Measurements from ENCODE around the gene BLCAP.

GRCh38 chr20:37543828-37544227, 16.2 kb upstream of the BLCAP start:
- TF ChIP-seq CTCF (IDR thresholded peaks at IDR 0.05; ENCODE audit: extremely low read depth in 1 of 2, insufficient read depth in 1 of 2, low read depth in 1 of 2, low read length in 2 of 2) (peak; percentile 14 to 43), MYC (IDR thresholded peaks at IDR 0.05; ENCODE audit: low read depth, low read length) (no peak), POLR2A (IDR thresholded peaks at IDR 0.05; ENCODE audit: low read depth, low read length) (no peak), POLR2AphosphoS5 (IDR thresholded peaks at IDR 0.05; ENCODE audit: insufficient read depth, low read depth, low read length) (no peak), FOS (IDR thresholded peaks at IDR 0.05; ENCODE audit: borderline replicate concordance, insufficient read depth, low read length) (no peak), MAX (IDR thresholded peaks at IDR 0.05; ENCODE audit: insufficient read depth, insufficient read length) (no peak), GATA2 (IDR thresholded peaks at IDR 0.05; ENCODE audit: insufficient read depth, insufficient read length, low read depth, low read length) (no peak), EZH2 (IDR thresholded peaks at IDR 0.05; ENCODE audit: borderline replicate concordance, low read depth, low read length, severe bottlenecking) (no peak), JUN (IDR thresholded peaks at IDR 0.05; ENCODE audit: borderline replicate concordance, insufficient read depth, insufficient read length, low read depth) (no peak)
